Osteoblast (primary cell): ENCODE measurements around the gene DGKD. TPM values are rescaled to one million over a fixed set of nuclear protein-coding genes. Genes with fewer than 3 reads are reported as not detected.

ENCODE experiments used
- DNase-seq: peaks from one replicate; pipeline ENCODE4 v3.0.0; 2011; ENCODE audit warnings: low spot score, mixed read lengths; ENCODE audit not compliant: insufficient read length; ENCODE audit errors: missing footprints
- H2AFZ ChIP-seq: 2 replicates; pipeline ENCODE4 v1.6.0; 2011; ENCODE audit warnings: mild to moderate bottlenecking, low read length
- H3K27ac ChIP-seq: 2 replicates; pipeline ENCODE4 v1.5.1; 2011; ENCODE audit warnings: mild to moderate bottlenecking, low read depth, low read length, moderate library complexity
- H3K27me3 ChIP-seq: 2 replicates; pipeline ENCODE4 v1.6.0; 2012; ENCODE audit warnings: mild to moderate bottlenecking, control low read depth, inconsistent platforms, low read length, moderate library complexity; ENCODE audit not compliant: insufficient read depth
- H3K36me3 ChIP-seq: 2 replicates; pipeline ENCODE4 v1.5.1; 2011; ENCODE audit warnings: mild to moderate bottlenecking, low read length, control low read depth, moderate library complexity; ENCODE audit not compliant: insufficient read depth
- H3K4me1 ChIP-seq: 2 replicates; pipeline ENCODE4 v1.5.1; 2011; ENCODE audit warnings: mild to moderate bottlenecking, low read length, control low read depth, moderate library complexity; ENCODE audit not compliant: insufficient read depth
- H3K4me2 ChIP-seq: 2 replicates; pipeline ENCODE4 v1.6.0; 2011; ENCODE audit warnings: mild to moderate bottlenecking, low read length; ENCODE audit not compliant: insufficient read depth
- H3K4me3 ChIP-seq: fragments of 200-600 bp; sonication (generic); 3 replicates; pipeline ENCODE4 v1.5.1; 2012; ENCODE audit warnings: mild to moderate bottlenecking, low read length, inconsistent platforms; ENCODE audit not compliant: insufficient read depth
- H3K79me2 ChIP-seq: 2 replicates; pipeline ENCODE4 v1.6.0; 2012; ENCODE audit warnings: mild to moderate bottlenecking, low read length, control low read depth, inconsistent platforms; ENCODE audit not compliant: insufficient read depth
- H3K9me3 ChIP-seq: 2 replicates; pipeline ENCODE4 v1.5.1; 2011; ENCODE audit warnings: low read depth, low read length, control low read depth
- H4K20me1 ChIP-seq: 2 replicates; pipeline ENCODE4 v1.6.0; 2012; ENCODE audit warnings: mild to moderate bottlenecking, low read length, control low read depth; ENCODE audit not compliant: insufficient read depth
- total RNA-seq: library from RNA; depleted of rRNA; stranded (reverse); fragments of >200 nt; gene quantifications from 2 replicates; pipeline ENCODE4 v1.2.3, GENCODE V29; 2012
- TF ChIP-seq, protein P1 (sequence below): IDR thresholded peaks from 2 replicates; pipeline ENCODE4 v1.5.1; 2011; ENCODE audit warnings: mild to moderate bottlenecking, low read depth, low read length, moderate library complexity; ENCODE audit errors: extremely low read depth

DGKD gene
- total RNA-seq, 1 donor, result 6.5 TPM

DNA sequence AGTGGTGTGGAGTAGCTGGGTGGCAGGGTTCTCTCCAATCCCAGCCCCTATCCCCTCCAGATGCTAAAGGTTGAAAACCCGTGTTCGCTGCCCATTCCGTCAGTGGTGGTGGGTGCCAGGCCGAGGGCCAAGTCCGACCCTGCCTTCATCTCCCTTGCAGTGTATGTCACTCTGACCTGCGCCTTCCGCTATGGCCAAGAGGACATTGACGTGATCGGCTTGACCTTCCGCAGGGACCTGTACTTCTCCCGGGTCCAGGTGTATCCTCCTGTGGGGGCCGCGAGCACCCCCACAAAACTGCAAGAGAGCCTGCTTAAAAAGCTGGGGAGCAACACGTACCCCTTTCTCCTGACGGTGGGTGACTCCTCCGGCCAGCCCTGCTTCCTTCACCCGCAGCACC lies 33.8 kb upstream of the DGKD start:
- Histone ChIP-seq H3K36me3 (no peaks in the 10 kb centered on the region), H3K27me3 (peaks cover 22% of the 10 kb centered on the region), H3K4me3 (no peak overlapping the region), H3K9me3 (no peaks in the 10 kb centered on the region), H4K20me1 (no peaks in the 10 kb centered on the region), H3K4me1 (no peaks in the 10 kb centered on the region), H3K79me2 (no peaks in the 10 kb centered on the region), H3K4me2 (no peak overlapping the region), H2AFZ (no peak overlapping the region), H3K27ac (no peak overlapping the region)
- TF ChIP-seq, protein P1, sequence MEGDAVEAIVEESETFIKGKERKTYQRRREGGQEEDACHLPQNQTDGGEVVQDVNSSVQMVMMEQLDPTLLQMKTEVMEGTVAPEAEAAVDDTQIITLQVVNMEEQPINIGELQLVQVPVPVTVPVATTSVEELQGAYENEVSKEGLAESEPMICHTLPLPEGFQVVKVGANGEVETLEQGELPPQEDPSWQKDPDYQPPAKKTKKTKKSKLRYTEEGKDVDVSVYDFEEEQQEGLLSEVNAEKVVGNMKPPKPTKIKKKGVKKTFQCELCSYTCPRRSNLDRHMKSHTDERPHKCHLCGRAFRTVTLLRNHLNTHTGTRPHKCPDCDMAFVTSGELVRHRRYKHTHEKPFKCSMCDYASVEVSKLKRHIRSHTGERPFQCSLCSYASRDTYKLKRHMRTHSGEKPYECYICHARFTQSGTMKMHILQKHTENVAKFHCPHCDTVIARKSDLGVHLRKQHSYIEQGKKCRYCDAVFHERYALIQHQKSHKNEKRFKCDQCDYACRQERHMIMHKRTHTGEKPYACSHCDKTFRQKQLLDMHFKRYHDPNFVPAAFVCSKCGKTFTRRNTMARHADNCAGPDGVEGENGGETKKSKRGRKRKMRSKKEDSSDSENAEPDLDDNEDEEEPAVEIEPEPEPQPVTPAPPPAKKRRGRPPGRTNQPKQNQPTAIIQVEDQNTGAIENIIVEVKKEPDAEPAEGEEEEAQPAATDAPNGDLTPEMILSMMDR, result no peak
- no peak for DNase-seq

DNA sequence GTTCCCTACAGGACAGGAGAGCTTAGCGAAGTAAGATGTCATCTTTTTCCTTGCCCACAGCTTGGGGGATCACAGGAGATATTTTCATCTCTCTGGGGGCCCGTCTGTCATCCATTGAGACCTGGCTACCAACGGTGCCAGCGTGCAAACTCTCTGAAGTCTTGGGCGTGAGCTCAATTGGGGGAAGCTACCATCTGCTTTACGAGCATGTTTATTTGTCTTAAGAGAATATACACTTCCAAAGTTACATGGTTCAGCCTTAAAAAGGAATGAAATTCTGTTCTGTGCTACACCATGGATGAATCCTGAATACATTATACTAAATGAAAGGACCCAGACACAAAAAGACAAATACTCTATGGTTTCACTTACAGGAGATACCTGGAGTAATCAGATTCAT lies 33.1 kb upstream of the DGKD start:
- Histone ChIP-seq H3K4me3 (no peak overlapping the region), H3K79me2 (no peaks in the 10 kb centered on the region), H3K4me1 (no peaks in the 10 kb centered on the region), H3K27me3 (peaks cover 22% of the 10 kb centered on the region), H4K20me1 (no peaks in the 10 kb centered on the region), H3K36me3 (no peaks in the 10 kb centered on the region), H3K4me2 (no peak overlapping the region), H3K9me3 (no peaks in the 10 kb centered on the region), H3K27ac (no peak overlapping the region), H2AFZ (no peak overlapping the region)
- DNase-seq, result no peak
- TF ChIP-seq, protein P1, result no peak

DNA sequence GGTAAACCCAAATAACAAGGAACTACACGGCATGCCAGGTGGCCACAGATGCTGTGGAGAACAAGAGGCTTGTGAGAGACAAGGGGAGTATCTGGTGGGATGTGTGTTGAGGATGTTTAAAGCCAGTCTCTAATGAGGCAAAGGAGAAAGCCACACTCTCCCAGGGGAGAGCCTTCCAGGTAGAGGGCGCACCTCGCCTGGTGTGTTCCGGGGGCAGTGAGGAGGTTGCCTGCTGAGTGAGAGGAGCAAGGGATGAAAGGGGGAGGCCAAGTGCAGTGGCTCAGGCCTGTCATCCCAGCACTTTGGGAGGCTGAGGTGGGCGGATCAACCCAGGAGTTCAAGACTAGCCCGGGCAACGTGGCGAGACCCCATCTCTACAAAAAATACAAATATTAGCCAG lies 30.4 kb upstream of the DGKD start:
- Histone ChIP-seq H4K20me1 (no peaks in the 10 kb centered on the region), H3K4me1 (no peaks in the 10 kb centered on the region), H3K27ac (no peak overlapping the region), H3K4me3 (no peak overlapping the region), H3K4me2 (no peak overlapping the region), H3K79me2 (no peaks in the 10 kb centered on the region), H2AFZ (no peak overlapping the region), H3K27me3 (peaks cover 16% of the 10 kb centered on the region), H3K9me3 (no peaks in the 10 kb centered on the region), H3K36me3 (no peaks in the 10 kb centered on the region)
- TF ChIP-seq, protein P1, result no peak
- peak; percentile 25 for DNase-seq

DNA sequence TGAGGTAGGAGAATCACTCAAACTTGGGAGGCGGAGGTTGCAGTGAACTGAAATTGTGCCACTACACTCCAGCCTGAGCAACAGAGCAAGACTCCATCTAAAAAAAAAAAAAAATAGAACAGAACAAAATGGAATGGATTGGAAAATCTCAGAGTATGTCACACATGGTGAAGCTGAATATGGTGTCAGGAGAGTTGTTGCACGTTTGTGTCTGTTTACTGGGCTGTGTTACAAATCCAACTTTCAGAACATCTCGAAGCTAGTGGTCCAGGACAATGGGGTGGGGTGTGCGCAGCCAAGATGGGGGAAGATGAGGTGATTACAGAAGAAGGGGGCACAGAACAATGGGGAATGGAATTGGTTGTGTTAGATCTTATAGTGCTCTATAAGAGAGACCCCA lies 29.0 kb upstream of the DGKD start:
- TF ChIP-seq, protein P1, result no peak

More for the DNA sequence above, 29.0 kb upstream of the DGKD start:
- peaks cover 10% of the 10 kb centered on the region for H3K27me3 ChIP-seq
- H3K4me2 ChIP-seq, result no peak overlapping the region
- H3K79me2 ChIP-seq, result no peaks in the 10 kb centered on the region
- no peaks in the 10 kb centered on the region for H3K36me3 ChIP-seq
- no peaks in the 10 kb centered on the region for H4K20me1 ChIP-seq
- H3K9me3 ChIP-seq, result no peaks in the 10 kb centered on the region
- no peak overlapping the region for H3K27ac ChIP-seq
- H3K4me3 ChIP-seq, result no peak overlapping the region
- DNase-seq, result no peak
- H2AFZ ChIP-seq, result no peak overlapping the region
- H3K4me1 ChIP-seq, result no peaks in the 10 kb centered on the region
